ENCODE data around the gene TMEM88.

The TMEM88 gene

DNA sequence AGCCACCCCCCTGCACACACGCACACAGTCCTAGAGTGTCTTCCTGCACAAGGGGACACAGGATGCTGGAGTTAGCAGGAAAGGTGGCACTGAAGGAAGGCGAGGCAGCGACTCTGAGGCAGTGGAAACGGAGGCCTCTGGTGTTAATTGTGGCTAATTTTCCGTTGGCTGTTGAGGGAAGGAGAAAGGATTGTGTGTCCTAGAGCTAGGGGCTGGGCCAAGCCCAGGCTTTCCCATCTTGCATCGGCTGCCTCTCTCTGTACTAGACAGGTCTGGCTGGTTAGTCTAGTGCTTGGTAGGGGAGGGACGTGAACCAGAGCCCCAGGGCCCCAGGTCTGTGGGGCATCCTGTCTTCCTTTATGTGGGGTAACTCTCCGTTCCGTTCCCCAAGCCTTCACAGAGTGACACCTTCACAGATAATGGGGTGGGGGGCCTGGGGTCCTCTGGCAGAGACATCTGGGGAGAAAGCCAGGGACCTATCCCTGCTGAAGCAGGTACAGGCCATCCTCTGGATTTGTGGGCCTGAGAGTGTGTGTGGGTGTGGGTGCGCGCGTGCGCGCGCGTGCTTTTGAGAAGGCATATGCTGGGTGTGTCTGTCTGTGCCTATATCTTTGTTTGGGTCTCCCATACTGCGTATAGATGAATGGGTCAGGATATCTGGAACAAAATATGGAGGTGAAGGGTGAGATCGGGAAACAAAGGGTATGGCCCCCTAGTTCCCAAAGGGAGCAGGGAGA is 33.5 kb downstream of the TMEM88 start, which contains the start of gene CHD3:
Gene CHD3 (plus strand): TSS at position 606 of the 737 bp plus-strand sequence. CDS start 212 bp downstream, outside the sequence.
- TF ChIP-seq, protein P1, sequence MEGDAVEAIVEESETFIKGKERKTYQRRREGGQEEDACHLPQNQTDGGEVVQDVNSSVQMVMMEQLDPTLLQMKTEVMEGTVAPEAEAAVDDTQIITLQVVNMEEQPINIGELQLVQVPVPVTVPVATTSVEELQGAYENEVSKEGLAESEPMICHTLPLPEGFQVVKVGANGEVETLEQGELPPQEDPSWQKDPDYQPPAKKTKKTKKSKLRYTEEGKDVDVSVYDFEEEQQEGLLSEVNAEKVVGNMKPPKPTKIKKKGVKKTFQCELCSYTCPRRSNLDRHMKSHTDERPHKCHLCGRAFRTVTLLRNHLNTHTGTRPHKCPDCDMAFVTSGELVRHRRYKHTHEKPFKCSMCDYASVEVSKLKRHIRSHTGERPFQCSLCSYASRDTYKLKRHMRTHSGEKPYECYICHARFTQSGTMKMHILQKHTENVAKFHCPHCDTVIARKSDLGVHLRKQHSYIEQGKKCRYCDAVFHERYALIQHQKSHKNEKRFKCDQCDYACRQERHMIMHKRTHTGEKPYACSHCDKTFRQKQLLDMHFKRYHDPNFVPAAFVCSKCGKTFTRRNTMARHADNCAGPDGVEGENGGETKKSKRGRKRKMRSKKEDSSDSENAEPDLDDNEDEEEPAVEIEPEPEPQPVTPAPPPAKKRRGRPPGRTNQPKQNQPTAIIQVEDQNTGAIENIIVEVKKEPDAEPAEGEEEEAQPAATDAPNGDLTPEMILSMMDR (IDR thresholded peaks at IDR 0.05) = no peak
- peak within 1 kb of the TSS; percentile 80 to 86 for H3K27ac ChIP-seq
- H3K4me3 ChIP-seq = peak within 1 kb of the TSS; percentile 88
- DNase-seq (ENCODE audit: low spot score) = peak; percentile 77

DNA sequence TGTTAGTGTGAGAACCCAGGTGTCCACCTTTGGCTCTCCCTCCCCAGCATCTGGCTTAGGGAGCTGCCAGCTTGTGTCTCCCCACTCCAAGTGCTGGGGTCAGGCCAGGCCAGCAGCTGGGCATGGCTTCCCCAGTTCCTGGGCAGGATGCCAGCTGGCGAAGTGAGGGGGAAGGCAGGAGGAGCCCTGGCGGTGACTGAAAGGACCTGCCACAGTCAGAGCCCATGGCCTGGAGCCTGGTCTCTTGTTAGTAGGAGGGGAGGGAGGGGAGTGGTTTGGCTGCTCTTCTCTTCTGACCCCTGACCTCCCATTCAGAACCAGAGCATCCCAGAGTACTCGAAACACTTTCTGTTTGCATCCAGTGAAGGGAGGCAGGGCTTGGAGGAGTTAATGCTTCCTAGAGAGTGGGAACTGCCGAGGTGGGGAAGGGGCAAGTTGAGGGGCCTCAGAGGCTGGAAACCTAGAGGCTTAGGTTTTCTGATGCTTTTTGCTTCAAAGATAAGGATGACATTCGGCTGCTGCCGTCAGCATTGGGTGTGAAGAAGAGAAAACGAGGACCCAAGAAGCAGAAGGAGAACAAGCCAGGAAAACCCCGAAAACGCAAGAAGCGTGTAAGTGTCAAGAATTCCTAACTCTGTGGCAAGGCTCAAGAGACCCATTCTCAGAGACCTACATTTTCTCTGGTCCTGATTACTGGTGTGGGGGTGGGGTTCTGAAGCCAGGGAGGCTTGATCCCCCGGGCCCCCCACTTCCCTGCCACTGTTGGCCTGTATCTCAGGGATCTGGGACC is 34.5 kb downstream of the TMEM88 start:
- H3K27ac ChIP-seq = peak overlapping the region; percentile 80 to 86
- TF ChIP-seq, protein P1 (IDR thresholded peaks at IDR 0.05) = no peak
- DNase-seq (ENCODE audit: low spot score) = peak; percentile 95
- H3K4me3 ChIP-seq = no peak overlapping the region

GRCh38 chr17:7893187-7893880 is 38.5 kb downstream of the TMEM88 start:
- Histone ChIP-seq H3K27ac (no peak overlapping the region), H3K4me3 (no peak overlapping the region)
- TF ChIP-seq, protein P1 (IDR thresholded peaks at IDR 0.05) = no peak
- no peak for DNase-seq (ENCODE audit: low spot score)

GRCh38 chr17:7894226-7894625 is 39.4 kb downstream of the TMEM88 start:
- Histone ChIP-seq H3K4me3 (no peak overlapping the region), H3K27ac (no peak overlapping the region)
- TF ChIP-seq, protein P1 (IDR thresholded peaks at IDR 0.05) = no peak
- DNase-seq (ENCODE audit: low spot score) = peak; percentile 40

DNA sequence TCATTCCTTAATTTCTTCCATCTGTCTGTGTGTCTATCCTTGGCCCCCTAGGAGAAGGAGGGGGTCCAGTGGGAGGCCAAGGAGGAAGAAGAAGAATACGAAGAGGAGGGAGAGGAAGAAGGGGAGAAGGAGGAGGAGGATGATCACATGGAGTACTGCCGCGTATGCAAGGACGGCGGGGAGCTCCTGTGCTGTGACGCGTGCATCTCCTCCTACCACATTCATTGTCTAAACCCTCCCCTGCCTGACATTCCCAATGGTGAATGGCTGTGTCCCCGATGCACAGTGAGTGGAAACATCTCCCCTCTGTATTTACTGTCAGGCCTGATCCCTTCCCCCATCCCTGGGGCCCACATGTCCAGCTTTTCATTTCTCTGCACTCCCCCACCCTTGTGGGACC is 40.0 kb downstream of the TMEM88 start:
- DNase-seq (ENCODE audit: low spot score) = peak; percentile 3
- no peak overlapping the region for H3K27ac ChIP-seq
- H3K4me3 ChIP-seq = no peak overlapping the region
- TF ChIP-seq, protein P1 (IDR thresholded peaks at IDR 0.05) = no peak

- peak; percentile 43 for DNase-seq (ENCODE audit: low spot score)
- Histone ChIP-seq H3K4me3 (no peak overlapping the region), H3K27ac (no peak overlapping the region)
- TF ChIP-seq, protein P1 (IDR thresholded peaks at IDR 0.05) = no peak
Observed at GRCh38 chr17:7897090-7897489, 42.2 kb downstream of the TMEM88 start.

Data from coronary artery (tissue), 2 donors.